ENCODE measurements around the gene PACSIN1.
"Not testable (repeated sequence)": the region's sequence is repeated elsewhere in the genome, so short reads cannot be mapped to it uniquely, and the experiment has no call there.

PACSIN1 gene

GRCh38 chr6:34457742-34458735, 7.8 kb upstream of the PACSIN1 start:
- no peak for DNase-seq (ENCODE audit: low spot score)

GRCh38 chr6:34459899-34460593, 5.8 kb upstream of the PACSIN1 start:
- DNase-seq (ENCODE audit: low spot score) = peak; percentile 62

GRCh38 chr6:34460796-34461507, 4.9 kb upstream of the PACSIN1 start:
- no peak for DNase-seq (ENCODE audit: low spot score)

- DNase-seq (ENCODE audit: low spot score) = no peak
Observed at GRCh38 chr6:34462010-34462409, 3.9 kb upstream of the PACSIN1 start.

- peak; percentile 55 for DNase-seq (ENCODE audit: low spot score)
Observed at GRCh38 chr6:34462551-34462971, 3.3 kb upstream of the PACSIN1 start.

- DNase-seq (ENCODE audit: low spot score) = no peak
Observed at GRCh38 chr6:34463299-34463698, 2.6 kb upstream of the PACSIN1 start.

- no peak for DNase-seq (ENCODE audit: low spot score)
Observed at GRCh38 chr6:34463849-34464248, 2.0 kb upstream of the PACSIN1 start.

- DNase-seq (ENCODE audit: low spot score) = no peak
Observed at GRCh38 chr6:34466242-34467185, 638 bp downstream of the PACSIN1 start.

GRCh38 chr6:34468378-34468892, 2.6 kb downstream of the PACSIN1 start:
- no peak for DNase-seq (ENCODE audit: low spot score)

GRCh38 chr6:34469499-34469898, 3.6 kb downstream of the PACSIN1 start:
- DNase-seq (ENCODE audit: low spot score) = no peak

GRCh38 chr6:34472425-34472824, 6.5 kb downstream of the PACSIN1 start:
- DNase-seq (ENCODE audit: low spot score) = no peak

GRCh38 chr6:34473967-34474366, 8.1 kb downstream of the PACSIN1 start:
- no peak for DNase-seq (ENCODE audit: low spot score)

GRCh38 chr6:34474754-34475153, 8.9 kb downstream of the PACSIN1 start:
- no peak for DNase-seq (ENCODE audit: low spot score)

- no peak for DNase-seq (ENCODE audit: low spot score)
Observed at GRCh38 chr6:34475238-34475682, 9.4 kb downstream of the PACSIN1 start.

GRCh38 chr6:34475767-34476328, 10.0 kb downstream of the PACSIN1 start:
- DNase-seq (ENCODE audit: low spot score) = no peak

- no peak for DNase-seq (ENCODE audit: low spot score)
Observed at GRCh38 chr6:34476447-34476846, 10.6 kb downstream of the PACSIN1 start.

- no peak for DNase-seq (ENCODE audit: low spot score)
Observed at GRCh38 chr6:34476921-34477320, 11.0 kb downstream of the PACSIN1 start.

- DNase-seq (ENCODE audit: low spot score) = no peak
Observed at GRCh38 chr6:34478796-34479195, 12.9 kb downstream of the PACSIN1 start.

GRCh38 chr6:34483781-34484180, 17.9 kb downstream of the PACSIN1 start:
- DNase-seq (ENCODE audit: low spot score) = not testable (repeated sequence)

- DNase-seq (ENCODE audit: low spot score) = no peak
Observed at GRCh38 chr6:34484391-34484790, 18.5 kb downstream of the PACSIN1 start.

GRCh38 chr6:34484899-34485298, 19.0 kb downstream of the PACSIN1 start:
- no peak for DNase-seq (ENCODE audit: low spot score)
